Muscle layer of duodenum (tissue), 2 donors: ENCODE results near the gene BBS5.

Source experiments
- H3K27ac ChIP-seq: one replicate; pipeline ENCODE4 v1.7.0; 2013; ENCODE audit warnings: mild to moderate bottlenecking, low read length
- H3K27me3 ChIP-seq: one replicate; pipeline ENCODE4 v1.7.0; 2013; ENCODE audit warnings: low read depth, mild to moderate bottlenecking, control low read depth, low read length
- H3K36me3 ChIP-seq, 2 donors: one replicate each; pipeline ENCODE4 v1.7.0; 2013; ENCODE audit warnings: low read length in 2 of 2, control low read depth in 1 of 2, mild to moderate bottlenecking in 1 of 2; ENCODE audit not compliant: insufficient read depth in 2 of 2, control insufficient read depth in 1 of 2
- H3K4me1 ChIP-seq, 2 donors: one replicate each; pipeline ENCODE4 v1.7.0; 2013; ENCODE audit warnings: low read length in 2 of 2, mild to moderate bottlenecking in 2 of 2, control low read depth in 1 of 2, moderate library complexity in 1 of 2; ENCODE audit not compliant: insufficient read depth in 2 of 2, control insufficient read depth in 1 of 2
- H3K4me3 ChIP-seq, 2 donors: one replicate each; pipeline ENCODE4 v1.7.0; 2013; ENCODE audit warnings: low read length in 2 of 2, low read depth in 1 of 2, mild to moderate bottlenecking in 1 of 2
- H3K9me3 ChIP-seq, 2 donors: one replicate each; pipeline ENCODE4 v1.7.0; 2013; ENCODE audit warnings: low read length in 2 of 2, control low read depth in 1 of 2, mild to moderate bottlenecking in 1 of 2; ENCODE audit not compliant: control insufficient read depth in 1 of 2
- donor health status: healthy.

The BBS5 gene

GRCh38 chr2:169486487-169486886 lies 7.2 kb downstream of the BBS5 start:
- Histone ChIP-seq H3K4me1 (no peaks in the 10 kb centered on the region), H3K9me3 (no peaks in the 10 kb centered on the region), H3K4me3 (no peak overlapping the region), H3K27ac (no peak overlapping the region), H3K27me3 (no peaks in the 10 kb centered on the region), H3K36me3 (peaks cover 10 to 53% of the 10 kb centered on the region in 2 donors)

DNA sequence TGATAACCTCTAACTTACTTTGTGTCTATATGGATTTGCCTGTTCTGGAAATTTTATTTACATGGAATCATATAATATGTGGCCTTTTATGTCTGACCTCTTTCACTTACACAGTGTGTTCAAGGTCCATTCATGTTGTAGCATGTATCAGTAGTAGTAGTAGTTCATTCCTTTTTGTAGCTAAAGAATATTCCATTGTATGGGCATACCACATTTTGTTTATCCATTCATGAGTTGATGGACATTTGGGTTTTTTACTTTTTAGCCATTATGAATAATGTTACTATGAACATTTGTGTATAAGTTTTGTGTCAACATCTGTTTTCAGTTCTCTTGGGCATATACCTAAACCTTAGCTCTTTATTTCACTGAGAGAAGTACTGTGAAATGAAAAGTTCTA lies 11.5 kb downstream of the BBS5 start:
- Histone ChIP-seq H3K36me3 (peaks cover 5 to 18% of the 10 kb centered on the region in 2 donors), H3K4me3 (no peak overlapping the region), H3K9me3 (no peaks in the 10 kb centered on the region), H3K27ac (no peak overlapping the region), H3K4me1 (no peaks in the 10 kb centered on the region), H3K27me3 (no peaks in the 10 kb centered on the region)

DNA sequence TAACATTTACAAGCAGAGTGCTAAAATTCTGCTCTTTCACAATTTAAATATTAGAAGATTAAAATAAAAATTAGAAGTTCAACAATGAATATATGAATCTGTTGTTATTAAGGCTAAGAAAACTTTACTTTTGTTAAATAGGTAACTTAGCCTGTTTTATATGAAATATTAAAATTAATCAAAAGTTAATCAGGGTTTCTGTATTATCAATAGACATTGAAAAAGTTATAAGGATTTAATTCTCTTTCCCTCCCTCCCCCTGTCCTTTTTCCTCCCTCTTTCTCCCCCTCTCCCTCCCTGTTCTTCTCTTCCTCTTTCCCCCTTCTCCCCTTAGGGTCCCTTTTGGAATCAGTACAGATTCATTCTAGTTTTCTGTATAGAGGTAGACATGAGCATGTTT lies 12.1 kb downstream of the BBS5 start:
- Histone ChIP-seq H3K9me3 (no peaks in the 10 kb centered on the region), H3K27me3 (no peaks in the 10 kb centered on the region), H3K27ac (no peak overlapping the region), H3K4me3 (no peak overlapping the region), H3K36me3 (peaks cover 5 to 14% of the 10 kb centered on the region in 2 donors), H3K4me1 (no peaks in the 10 kb centered on the region)

- H3K36me3 ChIP-seq = peaks cover 2 to 9% of the 10 kb centered on the region in 2 donors
Measured at GRCh38 chr2:169493360-169493759, 14.1 kb downstream of the BBS5 start.

GRCh38 chr2:169495310-169495928 lies 16.1 kb downstream of the BBS5 start:
- Histone ChIP-seq H3K27ac (no peak overlapping the region), H3K27me3 (no peaks in the 10 kb centered on the region), H3K4me1 (no peaks in the 10 kb centered on the region), H3K36me3 (peaks cover 5 to 19% of the 10 kb centered on the region in 2 donors), H3K4me3 (no peak overlapping the region), H3K9me3 (no peaks in the 10 kb centered on the region)

More at GRCh38 chr2:169493360-169493759, 14.1 kb downstream of the BBS5 start:
- no peaks in the 10 kb centered on the region for H3K4me1 ChIP-seq
- H3K9me3 ChIP-seq = no peaks in the 10 kb centered on the region
- no peaks in the 10 kb centered on the region for H3K27me3 ChIP-seq
- no peak overlapping the region for H3K27ac ChIP-seq
- H3K4me3 ChIP-seq = no peak overlapping the region

- Histone ChIP-seq H3K4me1 (peaks cover under 1 to 6% of the 10 kb centered on the region in 2 donors), H3K4me3 (no peak overlapping the region), H3K27me3 (no peaks in the 10 kb centered on the region), H3K27ac (no peak overlapping the region), H3K9me3 (no peaks in the 10 kb centered on the region), H3K36me3 (peaks cover 6 to 38% of the 10 kb centered on the region in 2 donors)
Measured at GRCh38 chr2:169504651-169505050, 25.4 kb downstream of the BBS5 start.

- Histone ChIP-seq H3K4me1 (peaks cover 3 to 11% of the 10 kb centered on the region in 2 donors), H3K4me3 (no peak overlapping the region), H3K27me3 (no peaks in the 10 kb centered on the region), H3K27ac (no peak overlapping the region), H3K36me3 (peaks cover 0 to 13% of the 10 kb centered on the region in 2 donors), H3K9me3 (no peaks in the 10 kb centered on the region)
Measured at GRCh38 chr2:169507698-169508097, 28.4 kb downstream of the BBS5 start.

GRCh38 chr2:169509298-169509885 lies 30.1 kb downstream of the BBS5 start, which contains the start of gene KLHL41:
KLHL41 (plus strand) TSS chr2:169509702; CDS start chr2:169509779, 77 bp downstream.
- Histone ChIP-seq H3K9me3 (no peaks in the 10 kb centered on the region), H3K4me3 (no peak within 1 kb of the TSS), H3K4me1 (peaks cover 3 to 11% of the 10 kb centered on the region in 2 donors), H3K27me3 (no peaks in the 10 kb centered on the region), H3K27ac (no peak within 1 kb of the TSS), H3K36me3 (peaks cover 0 to 5% of the 10 kb centered on the region in 2 donors)

GRCh38 chr2:169509955-169510354 lies 30.7 kb downstream of the BBS5 start:
- Histone ChIP-seq H3K27me3 (no peaks in the 10 kb centered on the region), H3K9me3 (no peaks in the 10 kb centered on the region), H3K4me1 (peaks cover 3 to 11% of the 10 kb centered on the region in 2 donors), H3K36me3 (peaks cover 0 to under 1% of the 10 kb centered on the region in 2 donors), H3K27ac (no peak overlapping the region), H3K4me3 (no peak overlapping the region)

DNA sequence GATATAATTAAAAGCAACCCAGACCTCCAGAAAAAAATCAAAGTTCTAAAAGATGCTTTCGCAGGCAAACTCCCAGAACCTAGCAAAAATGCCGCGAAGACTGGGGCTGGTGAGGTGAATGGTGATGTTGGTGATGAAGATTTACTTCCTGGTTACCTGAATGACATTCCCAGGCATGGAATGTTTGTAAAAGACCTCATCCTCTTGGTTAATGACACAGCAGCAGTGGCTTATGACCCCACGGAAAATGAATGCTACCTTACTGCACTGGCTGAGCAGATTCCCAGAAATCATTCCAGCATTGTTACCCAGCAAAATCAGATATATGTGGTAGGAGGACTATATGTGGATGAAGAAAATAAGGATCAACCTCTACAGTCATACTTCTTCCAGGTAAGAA lies 31.2 kb downstream of the BBS5 start:
- no peak overlapping the region for H3K27ac ChIP-seq
- no peaks in the 10 kb centered on the region for H3K27me3 ChIP-seq
- peaks cover 0 to under 1% of the 10 kb centered on the region in 2 donors for H3K36me3 ChIP-seq
- peaks cover 3 to 11% of the 10 kb centered on the region in 2 donors for H3K4me1 ChIP-seq
- no peak overlapping the region for H3K4me3 ChIP-seq
- no peaks in the 10 kb centered on the region for H3K9me3 ChIP-seq

GRCh38 chr2:169511818-169512217 lies 32.5 kb downstream of the BBS5 start:
- no peaks in the 10 kb centered on the region for H3K27me3 ChIP-seq
- no peaks in the 10 kb centered on the region for H3K9me3 ChIP-seq
- H3K4me3 ChIP-seq = no peak overlapping the region
- peaks cover 0 to 4% of the 10 kb centered on the region in 2 donors for H3K36me3 ChIP-seq
- peaks cover 3 to 11% of the 10 kb centered on the region in 2 donors for H3K4me1 ChIP-seq
- H3K27ac ChIP-seq = no peak overlapping the region
